Breast epithelium (tissue), 4 donors: ENCODE results near the gene IL1R1. TPM values are rescaled to one million over a fixed set of nuclear protein-coding genes. Genes with fewer than 3 reads are reported as not detected.
"Not testable (repeated sequence)": the region's sequence is repeated elsewhere in the genome, so short reads cannot be mapped to it uniquely, and the experiment has no call there.

Source experiments
- DNase-seq, 2 donors: peaks; one replicate each; pipeline ENCODE4 v3.0.0-alpha.2; 2019; ENCODE audit warnings: low spot score in 2 of 2
- H3K27ac ChIP-seq, 2 donors: fragments of 200-600 bp; sonication (generic) in 1 of 2; one replicate each; pipeline ENCODE4 v1.5.1; 2016 to 2019; ENCODE audit warnings: mild to moderate bottlenecking in 1 of 2
- H3K27me3 ChIP-seq, 2 donors: fragments of 200-600 bp; sonication (generic) in 1 of 2; one replicate each; pipeline versions ENCODE4 v1.5.1 to v1.6.0; 2017 to 2019; ENCODE audit warnings: control low read depth in 1 of 2, mild to moderate bottlenecking in 1 of 2
- H3K36me3 ChIP-seq: fragments of 200-600 bp; one replicate; pipeline ENCODE4 v1.5.1; 2019
- H3K4me1 ChIP-seq, 2 donors: fragments of 200-600 bp; sonication (generic); one replicate each; pipeline ENCODE4 v1.5.1; 2016 to 2019; ENCODE audit warnings: control low read depth in 1 of 2
- H3K4me3 ChIP-seq, 3 donors: fragments of 200-600 bp; sonication (generic); 1 replicate in 2 of 3; 2 replicates in 1 of 3; pipeline ENCODE4 v1.5.1; 2016 to 2019; ENCODE audit warnings: mild to moderate bottlenecking in 3 of 3, moderate library complexity in 2 of 3
- H3K9me3 ChIP-seq, 2 donors: fragments of 200-600 bp; sonication (generic) in 1 of 2; one replicate each; pipeline ENCODE4 v1.5.1; 2016 to 2019; ENCODE audit warnings: control low read depth in 1 of 2
- CTCF ChIP-seq, 3 donors: fragments of 450-650 bp; IDR thresholded peaks; one replicate each; pipeline ENCODE4 v1.5.1; 2016 to 2017; ENCODE audit warnings: antibody characterized with exemption in 3 of 3, mild to moderate bottlenecking in 3 of 3, moderate library complexity in 3 of 3
- POLR2A ChIP-seq: fragments of 450-650 bp; IDR thresholded peaks from one replicate; pipeline ENCODE4 v1.6.1; 2016; ENCODE audit warnings: antibody characterized with exemption, mild to moderate bottlenecking, moderate library complexity
- POLR2AphosphoS5 ChIP-seq, 3 donors: sonication (generic); formaldehyde crosslinking; IDR thresholded peaks; one replicate each; pipeline ENCODE4 v1.6.1; 2017; ENCODE audit warnings: antibody characterized with exemption in 3 of 3
- intact Hi-C: fragments of 100-400 bp; cut with DNase I; formaldehyde crosslinking; loops from one replicate; pipeline ENCODE4 v1.15.1; 2023; ENCODE audit warnings: low total_unique reads
- total RNA-seq, 3 donors: library from RNA; depleted of rRNA; stranded (reverse); fragments of >200 nt; gene quantifications; one replicate each; pipeline ENCODE4 v1.1.0, GENCODE V29; 2016

The IL1R1 gene
- total RNA-seq, 3 donors from 2014 or later: 127 to 206 (median 136) TPM

DNA sequence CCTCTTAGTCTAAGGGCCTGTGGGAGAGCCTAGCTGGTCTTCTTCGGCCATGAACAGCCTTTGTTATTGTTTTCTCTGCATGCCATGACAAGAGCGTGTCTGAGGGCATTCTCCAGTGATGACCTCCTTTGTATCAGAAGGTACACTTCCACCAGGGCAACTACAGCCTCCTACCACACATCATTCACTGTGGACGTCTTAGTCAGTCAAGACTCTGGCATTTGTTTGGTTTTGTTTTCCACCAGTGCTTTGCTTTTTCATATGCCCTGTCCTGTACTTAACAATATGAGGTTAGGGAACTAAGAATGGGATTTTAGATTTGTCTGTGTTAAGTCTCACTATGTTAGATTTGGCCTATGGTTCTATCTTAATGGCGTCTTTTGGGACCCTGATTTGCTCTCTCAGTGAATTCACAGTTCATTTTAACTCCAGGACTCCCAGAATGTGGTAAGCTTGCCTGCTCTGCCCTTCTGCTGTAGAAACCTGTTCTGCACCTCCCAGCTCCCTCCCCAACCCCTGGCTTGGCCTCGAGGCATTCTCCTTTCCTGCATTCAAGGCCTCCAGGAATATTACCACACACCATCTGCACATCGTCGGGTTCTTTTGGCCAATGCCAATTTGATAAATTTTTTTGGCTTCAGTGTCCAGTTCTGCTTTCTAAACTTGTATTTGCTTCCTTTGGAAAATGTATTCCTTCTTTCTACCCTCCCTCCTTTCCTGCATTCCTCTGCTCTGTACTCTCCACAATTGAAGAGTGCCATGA is 42.8 kb upstream of the IL1R1 start:
- TF ChIP-seq CTCF (IDR thresholded peaks at IDR 0.05) (no peak), POLR2AphosphoS5 (IDR thresholded peaks at IDR 0.05) (no peak), POLR2A (no peak)
- H3K27ac ChIP-seq: no peak overlapping the region
- H3K36me3 ChIP-seq: no peaks in the 10 kb centered on the region
- DNase-seq: no peak
- intact Hi-C loops: no loop called here
- no peaks in the 10 kb centered on the region for H3K4me1 ChIP-seq
- no peaks in the 10 kb centered on the region for H3K27me3 ChIP-seq
- H3K4me3 ChIP-seq: no peak overlapping the region
- H3K9me3 ChIP-seq: no peaks in the 10 kb centered on the region

DNA sequence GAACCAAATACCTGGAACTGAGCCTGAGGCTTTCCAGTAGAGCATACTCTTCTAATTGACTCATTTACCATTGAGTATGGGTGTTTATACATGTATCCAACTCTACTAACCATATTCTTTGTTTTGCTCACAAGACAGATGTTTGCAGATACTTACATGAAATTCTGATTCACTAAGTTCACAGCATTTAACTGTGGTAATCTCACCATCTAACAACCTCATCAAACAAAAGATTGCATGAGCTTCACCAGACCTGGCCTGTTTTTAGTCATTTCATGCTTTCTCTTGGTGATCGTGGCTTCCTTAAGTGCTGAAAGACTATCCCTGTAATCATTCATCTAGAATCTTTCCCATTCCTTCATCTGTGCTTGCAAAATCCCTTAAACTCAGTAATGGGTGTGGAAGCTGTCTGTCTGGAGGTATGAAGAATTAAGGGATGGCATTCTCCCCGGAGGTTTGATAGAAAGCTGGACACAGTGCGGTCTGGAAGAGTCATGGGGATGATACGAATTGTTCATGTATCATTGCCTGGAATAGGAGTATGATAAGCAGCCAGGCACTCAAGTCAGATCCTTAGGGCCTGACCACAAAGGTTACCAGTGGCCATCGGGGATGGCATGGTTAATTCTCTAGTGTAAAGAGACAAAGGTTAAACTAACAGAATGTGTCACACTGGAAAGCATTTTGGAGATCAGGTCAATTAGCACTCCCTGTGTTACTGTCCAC is 42.0 kb upstream of the IL1R1 start:
- no peak for DNase-seq
- no peaks in the 10 kb centered on the region for H3K27me3 ChIP-seq
- H3K27ac ChIP-seq: no peak overlapping the region
- intact Hi-C loops: no loop called here
- H3K36me3 ChIP-seq: no peaks in the 10 kb centered on the region
- H3K9me3 ChIP-seq: no peaks in the 10 kb centered on the region
- TF ChIP-seq CTCF (IDR thresholded peaks at IDR 0.05) (no peak), POLR2AphosphoS5 (IDR thresholded peaks at IDR 0.05) (no peak), POLR2A (no peak)
- H3K4me3 ChIP-seq: no peak overlapping the region
- no peaks in the 10 kb centered on the region for H3K4me1 ChIP-seq

GRCh38 chr2:102101097-102101848 is 41.3 kb upstream of the IL1R1 start:
- Histone ChIP-seq H3K4me1 (no peaks in the 10 kb centered on the region), H3K36me3 (no peaks in the 10 kb centered on the region), H3K9me3 (no peaks in the 10 kb centered on the region), H3K4me3 (no peak overlapping the region), H3K27me3 (no peaks in the 10 kb centered on the region), H3K27ac (no peak overlapping the region)
- intact Hi-C loops: no loop called here
- TF ChIP-seq POLR2AphosphoS5 (IDR thresholded peaks at IDR 0.05) (no peak), CTCF (IDR thresholded peaks at IDR 0.05) (no peak), POLR2A (no peak)
- no peak for DNase-seq

- no peak overlapping the region for H3K4me3 ChIP-seq
- H3K27ac ChIP-seq: no peak overlapping the region
- no peaks in the 10 kb centered on the region for H3K27me3 ChIP-seq
- no peaks in the 10 kb centered on the region for H3K4me1 ChIP-seq
- no peak for DNase-seq
- H3K36me3 ChIP-seq: no peaks in the 10 kb centered on the region
- intact Hi-C loops: no loop called here
- TF ChIP-seq POLR2A (no peak), POLR2AphosphoS5 (IDR thresholded peaks at IDR 0.05) (no peak), CTCF (IDR thresholded peaks at IDR 0.05) (no peak)
- no peaks in the 10 kb centered on the region for H3K9me3 ChIP-seq
These were observed 40.5 kb upstream of the IL1R1 start for GRCh38 chr2:102101849-102102635.

DNA sequence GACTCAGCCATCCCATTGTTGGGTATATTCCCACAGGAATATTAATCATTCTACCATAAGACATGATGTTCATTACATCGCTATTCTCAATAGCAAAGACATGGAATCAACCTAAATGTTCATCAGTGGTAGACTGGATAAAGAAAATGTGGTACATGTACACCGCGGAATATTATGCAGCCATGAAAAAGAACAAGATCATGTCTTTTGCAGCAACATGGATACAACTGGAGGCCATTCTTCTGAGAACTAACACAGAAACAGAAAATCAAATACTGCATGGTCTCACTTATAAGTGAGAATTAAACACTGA is 40.0 kb upstream of the IL1R1 start:
- H3K27me3 ChIP-seq, H3K27ac ChIP-seq, H3K4me3 ChIP-seq, H3K36me3 ChIP-seq, H3K9me3 ChIP-seq, DNase-seq, intact Hi-C loops, H3K4me1 ChIP-seq: not testable (repeated sequence)
